ENCODE results near the gene MGAT1.
A peak's percentile ranks its signal among the peaks of the same experiment; 100 is the strongest.

The MGAT1 gene

GRCh38 chr5:180802325-180803180 lies at the start of gene MGAT1:
MGAT1 (minus strand) TSS chr5:180802806; CDS start chr5:180792971, 9,835 bp downstream.
- H3K4me1 ChIP-seq (ENCODE audit: control insufficient read depth, insufficient read depth, low read length), result peaks cover 8% of the 10 kb centered on the region
- no peak for DNase-seq (ENCODE audit: low read depth, low spot score)
- H3K27me3 ChIP-seq (ENCODE audit: control insufficient read depth, insufficient read depth, low read length), result no peaks in the 10 kb centered on the region
- H3K9me3 ChIP-seq (ENCODE audit: control insufficient read depth, insufficient read depth, low read length), result no peaks in the 10 kb centered on the region
- H3K4me3 ChIP-seq (ENCODE audit: low read length), result peak within 1 kb of the TSS; percentile 97
- no CpG with 5 or more reads among the region's 87 CpGs for WGBS (ENCODE audit: insufficient coverage, insufficient read length)
- H3K27ac ChIP-seq (ENCODE audit: low read length), result no peak within 1 kb of the TSS
- no peaks in the 10 kb centered on the region for H3K36me3 ChIP-seq (ENCODE audit: control insufficient read depth, insufficient read depth, low read length)

GRCh38 chr5:180850434-180851078 lies 48.0 kb upstream of the MGAT1 start:
- Histone ChIP-seq H3K9me3 (ENCODE audit: control insufficient read depth, insufficient read depth, low read length) (peaks cover 18% of the 10 kb centered on the region), H3K36me3 (ENCODE audit: control insufficient read depth, insufficient read depth, low read length) (peaks cover 23% of the 10 kb centered on the region), H3K27me3 (ENCODE audit: control insufficient read depth, insufficient read depth, low read length) (no peaks in the 10 kb centered on the region), H3K4me3 (ENCODE audit: low read length) (no peak overlapping the region), H3K27ac (ENCODE audit: low read length) (no peak overlapping the region), H3K4me1 (ENCODE audit: control insufficient read depth, insufficient read depth, low read length) (no peaks in the 10 kb centered on the region)
- no peak for DNase-seq (ENCODE audit: low read depth, low spot score)
- no CpG with 5 or more reads among the region's 10 CpGs for WGBS (ENCODE audit: insufficient coverage, insufficient read length)

- H3K36me3 ChIP-seq (ENCODE audit: control insufficient read depth, insufficient read depth, low read length), result peaks cover 23% of the 10 kb centered on the region
- no peaks in the 10 kb centered on the region for H3K27me3 ChIP-seq (ENCODE audit: control insufficient read depth, insufficient read depth, low read length)
- H3K27ac ChIP-seq (ENCODE audit: low read length), result no peak overlapping the region
- no CpG with 5 or more reads among the region's 4 CpGs for WGBS (ENCODE audit: insufficient coverage, insufficient read length)
- H3K4me3 ChIP-seq (ENCODE audit: low read length), result no peak overlapping the region
- DNase-seq (ENCODE audit: low read depth, low spot score), result no peak
- H3K9me3 ChIP-seq (ENCODE audit: control insufficient read depth, insufficient read depth, low read length), result peaks cover 18% of the 10 kb centered on the region
- no peaks in the 10 kb centered on the region for H3K4me1 ChIP-seq (ENCODE audit: control insufficient read depth, insufficient read depth, low read length)
Measured at GRCh38 chr5:180849827-180850226, 47.2 kb upstream of the MGAT1 start.

- WGBS (ENCODE audit: insufficient coverage, insufficient read length), result no CpG with 5 or more reads among the region's 1 CpG
- no peak for DNase-seq (ENCODE audit: low read depth, low spot score)
- Histone ChIP-seq H3K4me3 (ENCODE audit: low read length) (no peak overlapping the region), H3K9me3 (ENCODE audit: control insufficient read depth, insufficient read depth, low read length) (peaks cover 18% of the 10 kb centered on the region), H3K27me3 (ENCODE audit: control insufficient read depth, insufficient read depth, low read length) (no peaks in the 10 kb centered on the region), H3K27ac (ENCODE audit: low read length) (no peak overlapping the region), H3K4me1 (ENCODE audit: control insufficient read depth, insufficient read depth, low read length) (peaks cover 3% of the 10 kb centered on the region), H3K36me3 (ENCODE audit: control insufficient read depth, insufficient read depth, low read length) (peaks cover 23% of the 10 kb centered on the region)
Measured at GRCh38 chr5:180848878-180849277, 46.3 kb upstream of the MGAT1 start.

GRCh38 chr5:180848265-180848664 lies 45.7 kb upstream of the MGAT1 start:
- peaks cover 3% of the 10 kb centered on the region for H3K4me1 ChIP-seq (ENCODE audit: control insufficient read depth, insufficient read depth, low read length)
- H3K27ac ChIP-seq (ENCODE audit: low read length), result no peak overlapping the region
- WGBS (ENCODE audit: insufficient coverage, insufficient read length), result no CpG with 5 or more reads among the region's 1 CpG
- no peak overlapping the region for H3K4me3 ChIP-seq (ENCODE audit: low read length)
- no peaks in the 10 kb centered on the region for H3K27me3 ChIP-seq (ENCODE audit: control insufficient read depth, insufficient read depth, low read length)
- H3K9me3 ChIP-seq (ENCODE audit: control insufficient read depth, insufficient read depth, low read length), result peaks cover 18% of the 10 kb centered on the region
- DNase-seq (ENCODE audit: low read depth, low spot score), result no peak
- peaks cover 23% of the 10 kb centered on the region for H3K36me3 ChIP-seq (ENCODE audit: control insufficient read depth, insufficient read depth, low read length)

- H3K4me1 ChIP-seq (ENCODE audit: control insufficient read depth, insufficient read depth, low read length), result peaks cover 3% of the 10 kb centered on the region
- H3K36me3 ChIP-seq (ENCODE audit: control insufficient read depth, insufficient read depth, low read length), result peaks cover 23% of the 10 kb centered on the region
- no peak for DNase-seq (ENCODE audit: low read depth, low spot score)
- WGBS (ENCODE audit: insufficient coverage, insufficient read length), result no CpG with 5 or more reads among the region's 3 CpGs
- peaks cover 18% of the 10 kb centered on the region for H3K9me3 ChIP-seq (ENCODE audit: control insufficient read depth, insufficient read depth, low read length)
- no peak overlapping the region for H3K4me3 ChIP-seq (ENCODE audit: low read length)
- no peaks in the 10 kb centered on the region for H3K27me3 ChIP-seq (ENCODE audit: control insufficient read depth, insufficient read depth, low read length)
- H3K27ac ChIP-seq (ENCODE audit: low read length), result no peak overlapping the region
Measured at GRCh38 chr5:180847026-180847425, 44.4 kb upstream of the MGAT1 start.

GRCh38 chr5:180844858-180845257 lies 42.3 kb upstream of the MGAT1 start:
- no CpG with 5 or more reads among the region's 1 CpG for WGBS (ENCODE audit: insufficient coverage, insufficient read length)
- Histone ChIP-seq H3K27ac (ENCODE audit: low read length) (no peak overlapping the region), H3K4me1 (ENCODE audit: control insufficient read depth, insufficient read depth, low read length) (peaks cover 3% of the 10 kb centered on the region), H3K27me3 (ENCODE audit: control insufficient read depth, insufficient read depth, low read length) (no peaks in the 10 kb centered on the region), H3K36me3 (ENCODE audit: control insufficient read depth, insufficient read depth, low read length) (peaks cover 8% of the 10 kb centered on the region; the same call in 1 of the 2 replicates), H3K9me3 (ENCODE audit: control insufficient read depth, insufficient read depth, low read length) (peaks cover 7% of the 10 kb centered on the region), H3K4me3 (ENCODE audit: low read length) (no peak overlapping the region)
- no peak for DNase-seq (ENCODE audit: low read depth, low spot score)

- no peak for DNase-seq (ENCODE audit: low read depth, low spot score)
- Histone ChIP-seq H3K9me3 (ENCODE audit: control insufficient read depth, insufficient read depth, low read length) (peaks cover 4% of the 10 kb centered on the region), H3K27ac (ENCODE audit: low read length) (no peak overlapping the region), H3K4me1 (ENCODE audit: control insufficient read depth, insufficient read depth, low read length) (peaks cover 3% of the 10 kb centered on the region), H3K4me3 (ENCODE audit: low read length) (no peak overlapping the region), H3K36me3 (ENCODE audit: control insufficient read depth, insufficient read depth, low read length) (peaks cover 4% of the 10 kb centered on the region; the same call in 1 of the 2 replicates), H3K27me3 (ENCODE audit: control insufficient read depth, insufficient read depth, low read length) (no peaks in the 10 kb centered on the region)
- no CpG with 5 or more reads among the region's 3 CpGs for WGBS (ENCODE audit: insufficient coverage, insufficient read length)
Measured at GRCh38 chr5:180844432-180844831, 41.8 kb upstream of the MGAT1 start.

GRCh38 chr5:180839935-180840334 lies 37.3 kb upstream of the MGAT1 start:
- DNase-seq (ENCODE audit: low read depth, low spot score), result no peak
- Histone ChIP-seq H3K36me3 (ENCODE audit: control insufficient read depth, insufficient read depth, low read length) (no peaks in the 10 kb centered on the region), H3K4me1 (ENCODE audit: control insufficient read depth, insufficient read depth, low read length) (peaks cover 3% of the 10 kb centered on the region), H3K9me3 (ENCODE audit: control insufficient read depth, insufficient read depth, low read length) (no peaks in the 10 kb centered on the region), H3K27ac (ENCODE audit: low read length) (no peak overlapping the region), H3K4me3 (ENCODE audit: low read length) (no peak overlapping the region), H3K27me3 (ENCODE audit: control insufficient read depth, insufficient read depth, low read length) (no peaks in the 10 kb centered on the region)
- WGBS (ENCODE audit: insufficient coverage, insufficient read length), result no CpG with 5 or more reads among the region's 3 CpGs

GRCh38 chr5:180839227-180839626 lies 36.6 kb upstream of the MGAT1 start:
- WGBS (ENCODE audit: insufficient coverage, insufficient read length), result no CpG with 5 or more reads among the region's 2 CpGs
- DNase-seq (ENCODE audit: low read depth, low spot score), result no peak
- no peaks in the 10 kb centered on the region for H3K27me3 ChIP-seq (ENCODE audit: control insufficient read depth, insufficient read depth, low read length)
- H3K4me3 ChIP-seq (ENCODE audit: low read length), result no peak overlapping the region
- H3K27ac ChIP-seq (ENCODE audit: low read length), result no peak overlapping the region
- H3K36me3 ChIP-seq (ENCODE audit: control insufficient read depth, insufficient read depth, low read length), result no peaks in the 10 kb centered on the region
- H3K4me1 ChIP-seq (ENCODE audit: control insufficient read depth, insufficient read depth, low read length), result peaks cover under 1% of the 10 kb centered on the region; the same call in 1 of the 2 replicates
- no peaks in the 10 kb centered on the region for H3K9me3 ChIP-seq (ENCODE audit: control insufficient read depth, insufficient read depth, low read length)

Data from iPS DF 6.9 (cell line).